Measurements from ENCODE around the gene DNAJA1. TPM values are rescaled to one million over a fixed set of nuclear protein-coding genes. Genes with fewer than 3 reads are reported as not detected.

The DNAJA1 gene
- total RNA-seq, 1 experiment from 2014 or later: 58.2 TPM

DNA sequence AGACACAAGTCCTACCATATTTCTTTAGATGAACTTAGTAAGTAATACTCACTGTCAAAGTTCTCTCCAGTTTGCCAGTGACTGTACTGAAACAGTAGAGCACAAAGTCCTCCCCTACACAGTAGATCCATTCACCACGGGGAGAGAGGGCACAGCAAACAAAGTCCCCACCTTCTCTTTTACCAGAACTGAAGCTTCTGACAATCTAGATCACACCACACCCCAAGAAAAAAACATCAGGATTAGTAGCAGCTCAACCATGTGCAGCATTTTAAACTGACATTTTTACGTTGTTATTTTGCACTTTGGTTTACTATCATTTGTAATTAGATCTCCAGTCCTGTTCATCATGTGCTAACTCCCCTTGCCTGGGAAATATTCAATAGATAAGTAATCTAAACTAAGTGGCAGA, 23.0 kb downstream of the DNAJA1 start:
- H3K27ac Mint-ChIP-seq (ENCODE audit: low read depth, unreplicated experiment): no peak overlapping the region
- no peaks in the 10 kb centered on the region for H3K27me3 Mint-ChIP-seq (ENCODE audit: insufficient read depth, unreplicated experiment)
- intact Hi-C loops (cut with micrococcal nuclease): no loop called here
- no peak for DNase-seq (ENCODE audit: unreplicated experiment)
- TF ChIP-seq, protein P1, sequence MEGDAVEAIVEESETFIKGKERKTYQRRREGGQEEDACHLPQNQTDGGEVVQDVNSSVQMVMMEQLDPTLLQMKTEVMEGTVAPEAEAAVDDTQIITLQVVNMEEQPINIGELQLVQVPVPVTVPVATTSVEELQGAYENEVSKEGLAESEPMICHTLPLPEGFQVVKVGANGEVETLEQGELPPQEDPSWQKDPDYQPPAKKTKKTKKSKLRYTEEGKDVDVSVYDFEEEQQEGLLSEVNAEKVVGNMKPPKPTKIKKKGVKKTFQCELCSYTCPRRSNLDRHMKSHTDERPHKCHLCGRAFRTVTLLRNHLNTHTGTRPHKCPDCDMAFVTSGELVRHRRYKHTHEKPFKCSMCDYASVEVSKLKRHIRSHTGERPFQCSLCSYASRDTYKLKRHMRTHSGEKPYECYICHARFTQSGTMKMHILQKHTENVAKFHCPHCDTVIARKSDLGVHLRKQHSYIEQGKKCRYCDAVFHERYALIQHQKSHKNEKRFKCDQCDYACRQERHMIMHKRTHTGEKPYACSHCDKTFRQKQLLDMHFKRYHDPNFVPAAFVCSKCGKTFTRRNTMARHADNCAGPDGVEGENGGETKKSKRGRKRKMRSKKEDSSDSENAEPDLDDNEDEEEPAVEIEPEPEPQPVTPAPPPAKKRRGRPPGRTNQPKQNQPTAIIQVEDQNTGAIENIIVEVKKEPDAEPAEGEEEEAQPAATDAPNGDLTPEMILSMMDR (IDR thresholded peaks at IDR 0.05; ENCODE audit: unreplicated experiment): no peak
- peaks cover 76% of the 10 kb centered on the region for H3K36me3 Mint-ChIP-seq (ENCODE audit: insufficient read depth, unreplicated experiment)
- H3K4me1 Mint-ChIP-seq (ENCODE audit: insufficient read depth, unreplicated experiment): peaks cover 14% of the 10 kb centered on the region
- no TSS peak for BruUV-seq (replicated peaks)
- POLR2A ChIA-PET: no interaction called here
- H3K4me3 Mint-ChIP-seq (ENCODE audit: unreplicated experiment): no peak overlapping the region
- CTCF ChIA-PET: interaction anchor here (0.6 kb wide), 1 partner anchor 13 kb away, joined by 3 read pairs; no protein-coding TSS in a partner anchor
- H3K9me3 Mint-ChIP-seq (ENCODE audit: unreplicated experiment): no peaks in the 10 kb centered on the region

DNA sequence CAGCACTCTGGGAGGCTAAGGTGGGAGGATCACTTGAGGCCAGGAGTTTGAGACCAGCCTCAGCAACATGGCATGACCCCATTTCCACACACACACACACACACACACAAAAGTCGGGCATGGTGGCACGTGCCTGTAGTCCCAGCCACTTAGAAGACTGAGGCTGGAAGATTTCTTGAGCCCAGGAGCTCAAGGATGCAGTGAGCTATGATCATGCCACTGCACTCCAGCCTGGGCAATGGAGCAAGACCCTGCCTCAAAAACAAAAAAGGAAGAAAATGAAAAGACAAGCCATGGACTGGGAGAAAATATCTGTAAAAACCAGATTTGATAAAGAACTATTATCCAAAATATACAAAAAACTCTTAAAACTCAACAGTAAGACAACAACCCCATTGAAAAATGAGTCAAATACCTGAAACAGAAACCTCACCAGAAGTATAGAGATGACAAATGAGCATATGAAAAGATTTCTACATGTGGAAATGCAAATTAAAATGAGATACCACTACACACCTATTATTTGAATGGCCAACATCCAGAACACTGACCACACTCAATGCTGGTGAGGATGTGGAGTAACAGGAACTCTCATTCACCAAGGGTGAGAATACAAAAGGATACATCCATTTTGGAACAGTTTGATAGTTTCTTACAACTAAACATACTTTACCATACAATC, 24.7 kb downstream of the DNAJA1 start:
- ChIA-PET CTCF (interaction anchor here (0.6 to 0.7 kb wide), 3 partner anchors 9 to 203 kb away, joined by 3 to 4 read pairs (median 3); partner anchors contain the start of gene SMU1), POLR2A (interaction anchor here (0.6 to 0.9 kb wide), 3 partner anchors 21 to 27 kb away, joined by 3 to 4 read pairs (median 3); partner anchors contain the start of genes DNAJA1 and SMU1)
- TF ChIP-seq, protein P1 (IDR thresholded peaks at IDR 0.05; ENCODE audit: unreplicated experiment): no peak
- Mint-ChIP-seq H3K27ac (ENCODE audit: low read depth, unreplicated experiment) (no peak overlapping the region), H3K4me3 (ENCODE audit: unreplicated experiment) (no peak overlapping the region), H3K4me1 (ENCODE audit: insufficient read depth, unreplicated experiment) (peaks cover 3% of the 10 kb centered on the region), H3K36me3 (ENCODE audit: insufficient read depth, unreplicated experiment) (peaks cover 79% of the 10 kb centered on the region), H3K9me3 (ENCODE audit: unreplicated experiment) (no peaks in the 10 kb centered on the region), H3K27me3 (ENCODE audit: insufficient read depth, unreplicated experiment) (no peaks in the 10 kb centered on the region)
- no peak for DNase-seq (ENCODE audit: unreplicated experiment)
- intact Hi-C loops (cut with micrococcal nuclease): no loop called here
- no TSS peak for BruUV-seq (replicated peaks)

DNA sequence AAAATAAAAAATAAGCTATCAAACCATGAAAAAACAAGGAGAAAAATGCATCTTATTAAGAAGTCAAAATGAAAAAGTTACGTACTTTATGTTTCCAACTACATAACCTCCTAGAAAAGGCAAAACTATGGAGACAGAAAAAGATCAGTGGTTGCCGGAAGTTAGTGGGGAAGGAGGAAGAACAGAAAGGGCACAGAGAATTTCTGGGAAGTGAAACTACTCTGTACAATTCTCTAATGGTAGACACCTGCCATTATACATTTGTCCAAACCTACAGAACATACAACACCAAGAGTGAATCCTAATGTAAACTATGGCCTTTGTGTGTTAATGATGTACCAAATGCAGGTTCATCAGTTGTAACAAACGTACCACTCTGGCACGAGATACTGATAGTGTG, 26.1 kb downstream of the DNAJA1 start:
- BruUV-seq (replicated peaks): no TSS peak
- Mint-ChIP-seq H3K27me3 (ENCODE audit: insufficient read depth, unreplicated experiment) (no peaks in the 10 kb centered on the region), H3K4me1 (ENCODE audit: insufficient read depth, unreplicated experiment) (no peaks in the 10 kb centered on the region), H3K36me3 (ENCODE audit: insufficient read depth, unreplicated experiment) (peaks cover 80% of the 10 kb centered on the region), H3K27ac (ENCODE audit: low read depth, unreplicated experiment) (no peak overlapping the region), H3K4me3 (ENCODE audit: unreplicated experiment) (no peak overlapping the region), H3K9me3 (ENCODE audit: unreplicated experiment) (no peaks in the 10 kb centered on the region)
- intact Hi-C loops (cut with micrococcal nuclease): no loop called here
- TF ChIP-seq, protein P1 (IDR thresholded peaks at IDR 0.05; ENCODE audit: unreplicated experiment): no peak
- ChIA-PET POLR2A (no interaction called here), CTCF (no interaction called here)
- no peak for DNase-seq (ENCODE audit: unreplicated experiment)

DNA sequence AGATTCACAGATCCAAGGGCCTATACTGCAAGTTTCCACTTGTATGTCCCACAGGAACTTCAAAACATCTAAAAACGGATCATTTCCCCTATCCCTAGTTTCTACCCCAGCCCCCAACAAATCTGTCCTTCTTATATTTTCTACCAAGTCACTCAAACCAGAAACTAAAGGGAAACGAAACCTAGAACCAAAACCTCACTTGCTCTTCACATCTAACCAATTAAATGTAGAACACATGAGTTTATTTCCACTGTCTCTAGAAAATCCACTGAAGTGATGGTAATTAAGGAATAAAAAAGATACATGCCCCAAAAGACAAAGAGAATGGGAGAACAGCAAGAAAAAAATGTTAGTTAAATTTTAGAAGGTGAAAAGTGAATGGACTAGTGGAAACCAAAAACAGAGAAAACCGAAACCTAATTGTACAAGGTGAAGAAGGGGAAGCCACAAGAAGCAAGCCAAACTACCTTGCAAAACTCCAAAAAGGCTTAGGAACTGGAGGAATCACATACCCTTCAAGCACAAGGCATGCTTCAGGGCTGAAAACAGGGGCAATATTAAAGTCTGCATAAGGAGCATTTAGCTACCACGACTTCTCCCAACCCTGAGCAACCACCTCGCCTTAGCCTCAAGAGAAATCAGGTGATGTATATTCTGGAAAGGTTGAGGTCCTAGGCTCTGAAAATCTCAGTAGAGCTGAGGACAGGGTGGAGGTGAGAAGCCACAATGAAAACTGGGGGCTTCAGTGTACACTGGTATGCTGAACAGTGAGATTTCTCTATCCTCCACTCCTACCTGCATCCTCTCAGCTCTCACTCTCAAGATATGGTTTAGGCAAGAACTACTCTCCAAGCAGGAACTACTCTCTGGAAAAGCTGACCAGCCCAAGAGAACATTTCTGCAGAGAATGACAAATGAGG, 40.3 kb downstream of the DNAJA1 start:
- ChIA-PET CTCF (no interaction called here), POLR2A (interaction anchor here (0.8 kb wide), 1 partner anchor 28 kb away, joined by 4 read pairs; no protein-coding TSS in a partner anchor)
- BruUV-seq (replicated peaks): no TSS peak
- H3K27ac Mint-ChIP-seq (ENCODE audit: low read depth, unreplicated experiment): no peak overlapping the region
- no peak for DNase-seq (ENCODE audit: unreplicated experiment)
- no peak overlapping the region for H3K4me3 Mint-ChIP-seq (ENCODE audit: unreplicated experiment)
- intact Hi-C loops (cut with micrococcal nuclease): no loop called here
- H3K27me3 Mint-ChIP-seq (ENCODE audit: insufficient read depth, unreplicated experiment): no peaks in the 10 kb centered on the region
- no peaks in the 10 kb centered on the region for H3K9me3 Mint-ChIP-seq (ENCODE audit: unreplicated experiment)
- TF ChIP-seq, protein P1 (IDR thresholded peaks at IDR 0.05; ENCODE audit: unreplicated experiment): no peak
- no peaks in the 10 kb centered on the region for H3K4me1 Mint-ChIP-seq (ENCODE audit: insufficient read depth, unreplicated experiment)
- peaks cover 98% of the 10 kb centered on the region for H3K36me3 Mint-ChIP-seq (ENCODE audit: insufficient read depth, unreplicated experiment)

Data from MCF 10A (cell line).